ENCODE results near the gene GADD45GIP1.
A peak's percentile ranks its signal among the peaks of the same experiment; 100 is the strongest.
"Not testable (repeated sequence)": the region's sequence is repeated elsewhere in the genome, so short reads cannot be mapped to it uniquely, and the experiment has no call there.

The GADD45GIP1 gene

GRCh38 chr19:12965017-12965811 is 8.2 kb upstream of the GADD45GIP1 start:
- Histone ChIP-seq H3K9me2 (replicated peaks; ENCODE audit: low read depth, low read length) (no peaks in the 10 kb centered on the region), H3K9ac (ENCODE audit: low read depth, low read length, poor library complexity, severe bottlenecking) (peak overlapping the region; percentile 82), H3K9me3 (ENCODE audit: insufficient read depth, low read depth, low read length) (no peaks in the 10 kb centered on the region), H3K4me3 (ENCODE audit: low read length, poor library complexity, severe bottlenecking) (peak overlapping the region; percentile 86), H3K79me2 (ENCODE audit: insufficient read depth, low read length) (no peaks in the 10 kb centered on the region), H3K4me2 (ENCODE audit: low read depth, low read length, poor library complexity, severe bottlenecking) (peak overlapping the region; percentile 94), H3K27me3 (ENCODE audit: insufficient read depth, low read length, poor library complexity, severe bottlenecking) (no peaks in the 10 kb centered on the region), H3F3A (ENCODE audit: low read depth) (no peaks in the 10 kb centered on the region), H3K4me1 (ENCODE audit: insufficient read depth, low read length, poor library complexity, severe bottlenecking) (peaks cover 9% of the 10 kb centered on the region), H3K36me3 (ENCODE audit: insufficient read depth, low read length) (no peaks in the 10 kb centered on the region), H2AFZ (ENCODE audit: low read length) (peak overlapping the region; percentile 100), H4K20me1 (ENCODE audit: insufficient read depth, low read length, poor library complexity, severe bottlenecking) (no peaks in the 10 kb centered on the region)
- TF ChIP-seq CTCF (conservative IDR thresholded peaks at IDR 0.05; ENCODE audit: low read length) (peak; percentile 85), EZH2phosphoT487 (IDR thresholded peaks at IDR 0.05; ENCODE audit: borderline replicate concordance) (no peak)

GRCh38 chr19:12959481-12959880 is 2.5 kb upstream of the GADD45GIP1 start:
- Histone ChIP-seq H3K27me3 (ENCODE audit: insufficient read depth, low read length, poor library complexity, severe bottlenecking) (no peaks in the 10 kb centered on the region), H2AFZ (ENCODE audit: low read length) (no peak overlapping the region), H3K9ac (ENCODE audit: low read depth, low read length, poor library complexity, severe bottlenecking) (no peak overlapping the region), H3K36me3 (ENCODE audit: insufficient read depth, low read length) (no peaks in the 10 kb centered on the region), H4K20me1 (ENCODE audit: insufficient read depth, low read length, poor library complexity, severe bottlenecking) (peaks cover 10% of the 10 kb centered on the region), H3K4me2 (ENCODE audit: low read depth, low read length, poor library complexity, severe bottlenecking) (no peak overlapping the region), H3K9me2 (replicated peaks; ENCODE audit: low read depth, low read length) (no peaks in the 10 kb centered on the region), H3F3A (ENCODE audit: low read depth) (peaks cover 3% of the 10 kb centered on the region; the same call in 1 of the 2 replicates), H3K4me3 (ENCODE audit: low read length, poor library complexity, severe bottlenecking) (no peak overlapping the region), H3K9me3 (ENCODE audit: insufficient read depth, low read depth, low read length) (no peaks in the 10 kb centered on the region), H3K4me1 (ENCODE audit: insufficient read depth, low read length, poor library complexity, severe bottlenecking) (peaks cover 23% of the 10 kb centered on the region), H3K79me2 (ENCODE audit: insufficient read depth, low read length) (peaks cover 35% of the 10 kb centered on the region)
- TF ChIP-seq EZH2phosphoT487 (IDR thresholded peaks at IDR 0.05; ENCODE audit: borderline replicate concordance) (no peak), CTCF (conservative IDR thresholded peaks at IDR 0.05; ENCODE audit: low read length) (no peak)

- peaks cover 16% of the 10 kb centered on the region for H4K20me1 ChIP-seq (ENCODE audit: insufficient read depth, low read length, poor library complexity, severe bottlenecking)
- peak overlapping the region; percentile 93 for H3K4me2 ChIP-seq (ENCODE audit: low read depth, low read length, poor library complexity, severe bottlenecking)
- H3K79me2 ChIP-seq (ENCODE audit: insufficient read depth, low read length) = peaks cover 54% of the 10 kb centered on the region
- not testable (repeated sequence) for H3F3A ChIP-seq (ENCODE audit: low read depth); H3K36me3 ChIP-seq (ENCODE audit: insufficient read depth, low read length); H3K9me2 ChIP-seq (replicated peaks; ENCODE audit: low read depth, low read length); H3K27me3 ChIP-seq (ENCODE audit: insufficient read depth, low read length, poor library complexity, severe bottlenecking); H3K9me3 ChIP-seq (ENCODE audit: insufficient read depth, low read depth, low read length)
- H3K4me3 ChIP-seq (ENCODE audit: low read length, poor library complexity, severe bottlenecking) = peak overlapping the region; percentile 91
- peaks cover 23% of the 10 kb centered on the region for H3K4me1 ChIP-seq (ENCODE audit: insufficient read depth, low read length, poor library complexity, severe bottlenecking)
- H2AFZ ChIP-seq (ENCODE audit: low read length) = peak overlapping the region; percentile 94
- peak overlapping the region; percentile 87 for H3K9ac ChIP-seq (ENCODE audit: low read depth, low read length, poor library complexity, severe bottlenecking)
These were observed 448 bp upstream of the GADD45GIP1 start for GRCh38 chr19:12957389-12957952.
